ENCODE data around the gene C17orf67. TPM values are rescaled to one million over a fixed set of nuclear protein-coding genes. Genes with fewer than 3 reads are reported as not detected.

The C17orf67 gene
- total and polyA plus RNA-seq, 2 of the 8 experiments (the other 6 are each of a cell fraction or from before 2014, with no cell fraction given) = 0.67 to 2.2 TPM

DNA sequence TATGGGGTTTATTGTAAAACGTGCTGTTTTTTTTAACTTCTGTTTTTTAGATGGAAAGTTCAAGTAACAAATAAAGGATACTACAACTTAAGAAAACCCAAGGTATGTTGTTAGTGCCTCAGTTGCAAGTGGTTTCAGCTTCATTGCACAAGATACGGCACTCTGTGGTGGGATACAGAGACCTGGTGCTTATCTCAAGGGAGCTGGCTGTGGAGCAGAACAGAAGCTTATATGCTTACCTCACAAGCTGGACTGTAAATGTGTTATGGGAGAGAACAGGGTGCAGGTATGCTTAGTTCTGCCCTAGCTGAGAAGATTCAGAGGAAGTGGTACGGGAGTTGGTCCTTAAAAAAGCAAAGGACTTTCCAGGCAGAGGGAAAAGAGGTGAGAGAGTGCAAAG, 15.4 kb upstream of the C17orf67 start:
- Histone ChIP-seq H3K9me3 (ENCODE audit: insufficient read depth in 2 of 2, low read depth in 1 of 2, low read length in 1 of 2) (no peaks in the 10 kb centered on the region), H4K5ac (ENCODE audit: insufficient read length, low read depth, low read length) (no peak overlapping the region), H3K79me2 (ENCODE audit: control insufficient read depth in 1 of 2, insufficient read depth in 2 of 2, low read length in 2 of 2) (no peaks in the 10 kb centered on the region), H2BK15ac (ENCODE audit: low read length) (no peak overlapping the region), H4K8ac (ENCODE audit: extremely low read depth, insufficient read depth, low read length) (no peak overlapping the region), H3K4me2 (ENCODE audit: insufficient read depth in 1 of 2, low read depth in 2 of 2, low read length in 2 of 2) (no peak overlapping the region), H3K18ac (ENCODE audit: extremely low read depth, low read length) (no peak overlapping the region), H2BK5ac (ENCODE audit: low read depth, low read length) (no peak overlapping the region), H3K9ac (replicated peaks in 1 of 4; ENCODE audit: extremely low read depth in 1 of 4, low read depth in 3 of 4, low read length in 3 of 4) (peak overlapping the region in 1 of 4 experiments; percentile 34; a peak in 1 of 7 replicates), H3K4me3 (ENCODE audit: extremely low read depth in 1 of 4, insufficient read depth in 2 of 4, low read depth in 3 of 4, low read length in 4 of 4) (no peak overlapping the region), H2BK20ac (ENCODE audit: low read length) (no peak overlapping the region), H3K27me3 (replicated peaks in 1 of 4; ENCODE audit: control insufficient read depth in 3 of 4, extremely low read depth in 1 of 4, insufficient read depth in 3 of 4, low read length in 3 of 4) (no peaks in the 10 kb centered on the region), H3K23ac (ENCODE audit: insufficient read length) (no peak overlapping the region), H2BK12ac (ENCODE audit: low read depth, low read length) (no peak overlapping the region), H2AK5ac (ENCODE audit: low read depth, low read length) (no peak overlapping the region), H4K20me1 (replicated peaks in 1 of 2; ENCODE audit: control insufficient read depth in 1 of 2, insufficient read depth in 2 of 2, low read length in 2 of 2) (no peaks in the 10 kb centered on the region), H3K23me2 (ENCODE audit: low read depth, low read length) (no peaks in the 10 kb centered on the region), H3K14ac (ENCODE audit: insufficient read length) (no peak overlapping the region), H2AFZ (ENCODE audit: low read length) (no peak overlapping the region), H3K36me3 (ENCODE audit: control insufficient read depth in 2 of 4, insufficient read depth in 4 of 4, low read length in 3 of 4) (peaks cover 2 to 10% (median 6%) of the 10 kb centered on the region in 4 experiments; a peak in 3 of 8 replicates), H4K91ac (replicated peaks; ENCODE audit: insufficient read length, low read length) (no peak overlapping the region), H3K4ac (replicated peaks; ENCODE audit: insufficient read length, low read depth, low read length) (no peak overlapping the region), H3K79me1 (ENCODE audit: low read depth, low read length) (no peaks in the 10 kb centered on the region), H3K4me1 (replicated peaks in 1 of 4; ENCODE audit: control insufficient read depth in 3 of 4, insufficient read depth in 4 of 4, low read length in 3 of 4) (no peaks in the 10 kb centered on the region), H2BK120ac (replicated peaks; ENCODE audit: low read depth, low read length) (no peak overlapping the region), H3K56ac (replicated peaks; ENCODE audit: insufficient read length, low read depth, low read length) (no peak overlapping the region), H3K27ac (ENCODE audit: low read depth, low read length) (no peak overlapping the region)
- CTCF ChIA-PET (ENCODE audit: partially characterized antibody) = interaction anchor here (1.5 kb wide), 1 partner anchor 30 kb away, joined by 3 read pairs; no protein-coding TSS in a partner anchor
- no peak for DNase-seq (ENCODE audit: low read depth in 1 of 2, low spot score in 2 of 2)
- TF ChIP-seq BCL11A (IDR thresholded peaks at IDR 0.05; ENCODE audit: low read depth in 2 of 2, low read length in 2 of 2) = no peak
- TF ChIP-seq CHD2 (IDR thresholded peaks at IDR 0.05; ENCODE audit: low read length) = no peak
- TF ChIP-seq CBX8 (IDR thresholded peaks at IDR 0.05; ENCODE audit: borderline replicate concordance, low read depth, low read length) = no peak
- no peak for TF ChIP-seq ZNF274 (IDR thresholded peaks at IDR 0.05; ENCODE audit: borderline replicate concordance, extremely low read depth, low read length)
- no peak for TF ChIP-seq JUN (IDR thresholded peaks at IDR 0.05; ENCODE audit: low read depth, low read length)
- TF ChIP-seq SUZ12 (IDR thresholded peaks at IDR 0.05; ENCODE audit: low read length) = no peak
- TF ChIP-seq KDM1A (IDR thresholded peaks at IDR 0.05; ENCODE audit: borderline replicate concordance, low read length) = no peak
- TF ChIP-seq SIX5 (IDR thresholded peaks at IDR 0.05; ENCODE audit: low read depth, low read length) = no peak
- no peak for TF ChIP-seq SP4 (IDR thresholded peaks at IDR 0.05; ENCODE audit: low read length)
- no peak for TF ChIP-seq CTBP2 (IDR thresholded peaks at IDR 0.05; ENCODE audit: borderline replicate concordance, insufficient read depth, insufficient read length, low read length)
- TF ChIP-seq HDAC2 (IDR thresholded peaks at IDR 0.05; ENCODE audit: borderline replicate concordance in 1 of 2, low read depth in 2 of 2, low read length in 2 of 2) = no peak
- FAIRE-seq = no peak
- POLR2A ChIA-PET (ENCODE audit: partially characterized antibody) = no interaction called here
- WGBS, 2 experiments (ENCODE audit: extremely low coverage in 1 of 2, insufficient coverage in 1 of 2, insufficient read length in 1 of 2, insufficient replicate concordance in 2 of 2, low coverage in 1 of 2, low lambda C conversion rate in 2 of 2, missing lambda C conversion rate in 1 of 2) = 87% methylated on average over 3 of the region's 3 CpGs; no CpG with 5 or more reads in 1 of the 2 experiments

Measured in H1 (cell line).